HUDEP-2 (cell line): ENCODE data around the gene TATDN2.
"Not testable (repeated sequence)": the region's sequence is repeated elsewhere in the genome, so short reads cannot be mapped to it uniquely, and the experiment has no call there.

Source experiments
- DNase-seq, 76 experiments: peaks; one replicate each; lab custom pipeline; 2025; ENCODE audit not compliant: unreplicated experiment in 76 of 76; lab: John Stamatoyannopoulos, UW

The TATDN2 gene

GRCh38 chr3:10289787-10290355 lies 41.6 kb downstream of the TATDN2 start:
- DNase-seq = no peak

GRCh38 chr3:10290481-10291176 lies 42.4 kb downstream of the TATDN2 start:
- no peak for DNase-seq

GRCh38 chr3:10291641-10292040 lies 43.4 kb downstream of the TATDN2 start:
- no peak for DNase-seq

- no peak for DNase-seq
Measured at GRCh38 chr3:10292505-10293419, 44.5 kb downstream of the TATDN2 start, which contains the start of gene GHRL. Gene GHRL (minus strand): TSS chr3:10292947. CDS start chr3:10290180, 2,767 bp downstream.

GRCh38 chr3:10294030-10294586 lies 45.8 kb downstream of the TATDN2 start:
- no peak for DNase-seq

- not testable (repeated sequence) for DNase-seq
Measured at GRCh38 chr3:10298064-10298463, 49.8 kb downstream of the TATDN2 start.

GRCh38 chr3:10299175-10299574 lies 50.9 kb downstream of the TATDN2 start:
- no peak for DNase-seq

- no peak for DNase-seq
Measured at GRCh38 chr3:10299679-10300078, 51.4 kb downstream of the TATDN2 start.

- no peak for DNase-seq
Measured at GRCh38 chr3:10300087-10300486, 51.8 kb downstream of the TATDN2 start.

GRCh38 chr3:10303105-10303504 lies 54.8 kb downstream of the TATDN2 start:
- no peak for DNase-seq

- DNase-seq = no peak
Measured at GRCh38 chr3:10303785-10304184, 55.5 kb downstream of the TATDN2 start.

GRCh38 chr3:10304905-10305304 lies 56.6 kb downstream of the TATDN2 start:
- DNase-seq = no peak

GRCh38 chr3:10305331-10305902 lies 57.2 kb downstream of the TATDN2 start:
- DNase-seq = no peak

GRCh38 chr3:10306156-10306555 lies 57.9 kb downstream of the TATDN2 start:
- no peak for DNase-seq

- no peak for DNase-seq
Measured at GRCh38 chr3:10308678-10309077, 60.4 kb downstream of the TATDN2 start.

GRCh38 chr3:10309736-10310135 lies 61.5 kb downstream of the TATDN2 start:
- DNase-seq = no peak

- DNase-seq = no peak
Measured at GRCh38 chr3:10310578-10310977, 62.3 kb downstream of the TATDN2 start.

- no peak for DNase-seq
Measured at GRCh38 chr3:10311710-10312109, 63.5 kb downstream of the TATDN2 start.

- no peak for DNase-seq
Measured at GRCh38 chr3:10312391-10312790, 64.1 kb downstream of the TATDN2 start.

- DNase-seq = no peak
Measured at GRCh38 chr3:10312861-10313260, 64.6 kb downstream of the TATDN2 start.

- DNase-seq = no peak
Measured at GRCh38 chr3:10315101-10315500, 66.8 kb downstream of the TATDN2 start.
